Stimulated activated CD8-positive, alpha-beta memory T cell treated with anti-CD3 and anti-CD28 coated beads, Interleukin-7, amount 100 ng/mL, for 4 hours (primary cell): ENCODE data around the gene ZNF414.

Experiments used
- DNase-seq, 2 donors: peaks; one replicate each; pipeline ENCODE4 v3.0.0-alpha.2; 2020; ENCODE audit warnings: low read depth in 2 of 2

ZNF414 gene

GRCh38 chr19:8490395-8490760, 23.6 kb downstream of the ZNF414 start:
- no peak for DNase-seq

GRCh38 chr19:8489561-8490394, 24.2 kb downstream of the ZNF414 start:
- DNase-seq: no peak

GRCh38 chr19:8488365-8488764, 25.6 kb downstream of the ZNF414 start:
- no peak for DNase-seq

- peak; percentile 6 to 46 for DNase-seq
Measured at GRCh38 chr19:8487137-8487851, 26.7 kb downstream of the ZNF414 start.

GRCh38 chr19:8486661-8487136, 27.3 kb downstream of the ZNF414 start:
- DNase-seq: no peak

- no peak for DNase-seq
Measured at GRCh38 chr19:8485561-8486371, 28.2 kb downstream of the ZNF414 start.

GRCh38 chr19:8484331-8484894, 29.6 kb downstream of the ZNF414 start:
- DNase-seq: no peak

- DNase-seq: no peak
Measured at GRCh38 chr19:8483165-8483564, 30.8 kb downstream of the ZNF414 start.

- no peak for DNase-seq
Measured at GRCh38 chr19:8482696-8483095, 31.3 kb downstream of the ZNF414 start.

- DNase-seq: no peak
Measured at GRCh38 chr19:8481616-8482015, 32.4 kb downstream of the ZNF414 start.

- no peak for DNase-seq
Measured at GRCh38 chr19:8481201-8481600, 32.8 kb downstream of the ZNF414 start.

GRCh38 chr19:8478598-8478997, 35.4 kb downstream of the ZNF414 start:
- DNase-seq: no peak

GRCh38 chr19:8477889-8478288, 36.1 kb downstream of the ZNF414 start:
- no peak for DNase-seq

GRCh38 chr19:8476524-8476923, 37.4 kb downstream of the ZNF414 start:
- DNase-seq: no peak

GRCh38 chr19:8475005-8475404, 39.0 kb downstream of the ZNF414 start:
- DNase-seq: no peak

GRCh38 chr19:8473648-8474476, 40.1 kb downstream of the ZNF414 start:
- no peak for DNase-seq

GRCh38 chr19:8469613-8470368, 44.2 kb downstream of the ZNF414 start:
- no peak for DNase-seq

GRCh38 chr19:8468761-8469373, 45.1 kb downstream of the ZNF414 start:
- no peak for DNase-seq

- no peak for DNase-seq
Measured at GRCh38 chr19:8468124-8468523, 45.8 kb downstream of the ZNF414 start.

- no peak for DNase-seq
Measured at GRCh38 chr19:8466018-8466417, 47.9 kb downstream of the ZNF414 start.
